PC-9 (cell line): Measurements from ENCODE around the gene CNN3. TPM values are rescaled to one million over a fixed set of nuclear protein-coding genes. Genes with fewer than 3 reads are reported as not detected.

Experiments used
- BruUV-seq: library from RNA; stranded (reverse); fragments of 400-500 nt; replicated peaks from 2 replicates; lab custom pipeline; 2021; lab: Mats Ljungman, UMichigan
- CTCF ChIA-PET: fragments of 300-600 bp; sonication (Branson Sonifier 250); formaldehyde crosslinking; loops from one replicate; lab custom pipeline; 2022; ENCODE audit warnings: antibody characterized with exemption; lab: Charles Lee
- POLR2A ChIA-PET: fragments of 300-600 bp; sonication (Branson Sonifier 250); formaldehyde crosslinking; loops from one replicate; lab custom pipeline; 2022; ENCODE audit warnings: antibody characterized with exemption; ENCODE audit not compliant: unreplicated experiment; lab: Charles Lee
- DNase-seq, 2 experiments: peaks; one replicate each; pipeline versions ENCODE4 v3.0.0 to v3.0.0-alpha.2; 2015 to 2022; ENCODE audit warnings: mixed read lengths in 1 of 2
- H2AFZ ChIP-seq: fragments of 200-600 bp; sonication (generic); 2 replicates; pipeline ENCODE4 v1.8.1; 2017; ENCODE audit warnings: antibody characterized with exemption
- H3F3A ChIP-seq: fragments of 200-600 bp; sonication (generic); 2 replicates; pipeline ENCODE4 v1.8.1; 2017; ENCODE audit warnings: antibody characterized with exemption, mild to moderate bottlenecking, low read depth; ENCODE audit not compliant: insufficient read depth
- H3K27ac ChIP-seq: fragments of 200-600 bp; sonication (generic); 2 replicates; pipeline ENCODE4 v1.6.1; 2016; ENCODE audit warnings: mixed run types
- H3K27me3 ChIP-seq: fragments of 200-600 bp; sonication (generic); 2 replicates; pipeline ENCODE4 v1.6.1; 2016; ENCODE audit warnings: low read depth, mixed run types; ENCODE audit not compliant: insufficient read depth
- H3K36me3 ChIP-seq: fragments of 200-600 bp; sonication (generic); 2 replicates; pipeline ENCODE4 v1.6.1; 2016; ENCODE audit warnings: low read depth, mixed run types
- H3K4me1 ChIP-seq: fragments of 200-600 bp; sonication (generic); replicated peaks from 2 replicates; pipeline ENCODE4 v1.6.1; 2016; ENCODE audit warnings: mixed run types; ENCODE audit not compliant: insufficient read depth
- H3K4me2 ChIP-seq: fragments of 200-600 bp; sonication (generic); 2 replicates; pipeline ENCODE4 v1.6.1; 2017; ENCODE audit warnings: mixed run types
- H3K4me3 ChIP-seq: fragments of 200-600 bp; sonication (generic); 2 replicates; pipeline ENCODE4 v1.6.1; 2016; ENCODE audit warnings: mixed run types
- H3K79me2 ChIP-seq: fragments of 200-600 bp; sonication (generic); 2 replicates; pipeline ENCODE4 v1.6.1; 2017; ENCODE audit warnings: low read depth, mixed run types
- H3K9me2 ChIP-seq: fragments of 200-600 bp; sonication (generic); 2 replicates; pipeline ENCODE4 v1.8.1; 2017; ENCODE audit warnings: mild to moderate bottlenecking; ENCODE audit not compliant: insufficient read depth
- H3K9me3 ChIP-seq: fragments of 200-600 bp; sonication (generic); 2 replicates; pipeline ENCODE4 v1.8.1; 2016; ENCODE audit warnings: low read depth; ENCODE audit not compliant: insufficient read depth
- H4K20me1 ChIP-seq: fragments of 200-600 bp; sonication (generic); 2 replicates; pipeline ENCODE4 v1.8.1; 2017; ENCODE audit not compliant: insufficient read depth
- EZH2 ChIP-seq: fragments of 200-600 bp; sonication (generic); IDR thresholded peaks from 2 replicates; pipeline ENCODE4 v1.8.0; 2017; ENCODE audit warnings: antibody characterized with exemption, low read depth
- intact Hi-C: fragments of 100-400 bp; cut with micrococcal nuclease; formaldehyde crosslinking; loops from one replicate; pipeline ENCODE4 v1.10.0; 2022; ENCODE audit not compliant: unreplicated experiment
- total RNA-seq: library from RNA; stranded (reverse); gene quantifications from 2 replicates; pipeline ENCODE4 v1.2.3, GENCODE V29; 2021
- TF ChIP-seq, protein P1 (sequence below): fragments of 200-600 bp; sonication (generic); conservative IDR thresholded peaks from 2 replicates; pipeline ENCODE4 v1.6.1; 2017; ENCODE audit warnings: mixed run types, antibody characterized with exemption, mild to moderate bottlenecking, moderate library complexity

Gene CNN3
- total RNA-seq, 1 experiment from 2014 or later = 135 TPM

- H3F3A ChIP-seq = peaks cover 39% of the 10 kb centered on the region
- ChIA-PET CTCF (no interaction called here), POLR2A (no interaction called here)
- H4K20me1 ChIP-seq = no peaks in the 10 kb centered on the region
- H2AFZ ChIP-seq = no peak overlapping the region
- peaks cover 9% of the 10 kb centered on the region; the same call in 1 of the 2 replicates for H3K36me3 ChIP-seq
- H3K4me3 ChIP-seq = no peak overlapping the region
- no peaks in the 10 kb centered on the region for H3K9me2 ChIP-seq
- no peaks in the 10 kb centered on the region for H3K9me3 ChIP-seq
- H3K4me1 ChIP-seq = peaks cover 47% of the 10 kb centered on the region
- DNase-seq = peak in 1 of 2 experiments; percentile 31
- TF ChIP-seq, protein P1, sequence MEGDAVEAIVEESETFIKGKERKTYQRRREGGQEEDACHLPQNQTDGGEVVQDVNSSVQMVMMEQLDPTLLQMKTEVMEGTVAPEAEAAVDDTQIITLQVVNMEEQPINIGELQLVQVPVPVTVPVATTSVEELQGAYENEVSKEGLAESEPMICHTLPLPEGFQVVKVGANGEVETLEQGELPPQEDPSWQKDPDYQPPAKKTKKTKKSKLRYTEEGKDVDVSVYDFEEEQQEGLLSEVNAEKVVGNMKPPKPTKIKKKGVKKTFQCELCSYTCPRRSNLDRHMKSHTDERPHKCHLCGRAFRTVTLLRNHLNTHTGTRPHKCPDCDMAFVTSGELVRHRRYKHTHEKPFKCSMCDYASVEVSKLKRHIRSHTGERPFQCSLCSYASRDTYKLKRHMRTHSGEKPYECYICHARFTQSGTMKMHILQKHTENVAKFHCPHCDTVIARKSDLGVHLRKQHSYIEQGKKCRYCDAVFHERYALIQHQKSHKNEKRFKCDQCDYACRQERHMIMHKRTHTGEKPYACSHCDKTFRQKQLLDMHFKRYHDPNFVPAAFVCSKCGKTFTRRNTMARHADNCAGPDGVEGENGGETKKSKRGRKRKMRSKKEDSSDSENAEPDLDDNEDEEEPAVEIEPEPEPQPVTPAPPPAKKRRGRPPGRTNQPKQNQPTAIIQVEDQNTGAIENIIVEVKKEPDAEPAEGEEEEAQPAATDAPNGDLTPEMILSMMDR = no peak
- TF ChIP-seq EZH2 = no peak
- H3K27me3 ChIP-seq = no peaks in the 10 kb centered on the region
- no peak overlapping the region for H3K27ac ChIP-seq
- no peak overlapping the region for H3K4me2 ChIP-seq
- no TSS peak for BruUV-seq
- intact Hi-C loops = loop anchor here (5.0 kb wide), 2 partner anchors 36 to 329 kb away; no protein-coding TSS in a partner anchor
- H3K79me2 ChIP-seq = no peaks in the 10 kb centered on the region
Measured at GRCh38 chr1:94851571-94851970, 75.3 kb downstream of the CNN3 start.

Other genes starting within 250 kb of the CNN3 start
- gene SLC44A3, start 106.8 kb downstream of the CNN3 start, total RNA-seq = 11.0 and 17.5 TPM in 2 replicates
- 7.7 and 8.6 TPM in 2 replicates for gene ALG14, start 145.8 kb upstream of the CNN3 start, total RNA-seq
- 11.2 TPM in 2 replicates for gene TLCD4, start 190.2 kb upstream of the CNN3 start, total RNA-seq